NOMO-1 treated with DMSO at 0.1 percent for 48 hours (cell line): ENCODE measurements around the gene ZFP57.

Source experiments
- DNase-seq: peaks from one replicate; lab custom pipeline; 2025; ENCODE audit not compliant: unreplicated experiment; lab: John Stamatoyannopoulos, UW

ZFP57 gene

GRCh38 chr6:29680904-29681303, at the start of gene ZFP57:
Gene ZFP57 (minus strand): TSS chr6:29681152. CDS start chr6:29677003, 4,149 bp downstream.
- DNase-seq, result no peak

- no peak for DNase-seq
These were observed 49.7 kb upstream of the ZFP57 start for GRCh38 chr6:29730575-29731126.

- DNase-seq, result no peak
These were observed 48.9 kb upstream of the ZFP57 start for GRCh38 chr6:29729774-29730328.

- DNase-seq, result no peak
These were observed 47.9 kb upstream of the ZFP57 start for GRCh38 chr6:29728875-29729270.

- DNase-seq, result no peak
These were observed 47.4 kb upstream of the ZFP57 start for GRCh38 chr6:29728173-29728874.

GRCh38 chr6:29727637-29728036, 46.7 kb upstream of the ZFP57 start:
- DNase-seq, result no peak

GRCh38 chr6:29726571-29727194, 45.7 kb upstream of the ZFP57 start:
- no peak for DNase-seq

- no peak for DNase-seq
These were observed 45.0 kb upstream of the ZFP57 start for GRCh38 chr6:29726001-29726400.

- DNase-seq, result no peak
These were observed 44.3 kb upstream of the ZFP57 start for GRCh38 chr6:29724937-29725869.

- no peak for DNase-seq
These were observed 43.0 kb upstream of the ZFP57 start for GRCh38 chr6:29723666-29724588.

GRCh38 chr6:29723262-29723665, 42.3 kb upstream of the ZFP57 start, which contains the start of gene HLA-F:
Gene HLA-F (plus strand): TSS chr6:29723434. CDS start chr6:29723464, 30 bp downstream.
- peak; percentile 78 for DNase-seq

- no peak for DNase-seq
These were observed 39.9 kb upstream of the ZFP57 start for GRCh38 chr6:29720863-29721262.

- DNase-seq, result no peak
These were observed 29.5 kb upstream of the ZFP57 start for GRCh38 chr6:29710281-29710941.

- DNase-seq, result no peak
These were observed 28.2 kb upstream of the ZFP57 start for GRCh38 chr6:29709188-29709587.

GRCh38 chr6:29708432-29709179, 27.7 kb upstream of the ZFP57 start:
- DNase-seq, result no peak

GRCh38 chr6:29705389-29706231, 24.7 kb upstream of the ZFP57 start:
- DNase-seq, result no peak

GRCh38 chr6:29702519-29703103, 21.7 kb upstream of the ZFP57 start:
- peak; percentile 12 for DNase-seq
